Heart left ventricle (tissue), 16 donors: ENCODE data around the gene TSPAN32. TPM values are rescaled to one million over a fixed set of nuclear protein-coding genes. Genes with fewer than 3 reads are reported as not detected.

Experiments used
- ATAC-seq, 4 donors: fragments of 200-7000 bp; cut with Tn5 transposase; one replicate each; pipeline ENCODE4 v1.9.1; 2020 to 2022; ENCODE audit warnings: moderate library complexity in 4 of 4, mild to moderate bottlenecking in 3 of 4, moderate number of reproducible peaks in 1 of 4
- DNase-seq, 5 donors: peaks; one replicate each; pipeline ENCODE4 v3.0.0-alpha.2; 2020
- H3K27ac ChIP-seq, 12 donors: fragments of 200-600 bp; sonication (generic) in 4 of 12; one replicate each; pipeline versions ENCODE4 v1.5.0 to v1.8.0; 2016 to 2022; ENCODE audit warnings: mild to moderate bottlenecking in 2 of 12
- H3K27me3 ChIP-seq, 9 donors: fragments of 200-600 bp; sonication (generic) in 2 of 9; one replicate each; pipeline versions ENCODE4 v1.5.1 to v1.8.0; 2016 to 2022; ENCODE audit warnings: mild to moderate bottlenecking in 3 of 9
- H3K36me3 ChIP-seq, 9 donors: fragments of 200-600 bp; sonication (generic) in 2 of 9; one replicate each; pipeline versions ENCODE4 v1.5.0 to v1.8.0; 2018 to 2022; ENCODE audit warnings: mild to moderate bottlenecking in 2 of 9
- H3K4me1 ChIP-seq, 12 donors: fragments of 200-600 bp; sonication (generic) in 4 of 12; one replicate each; pipeline versions ENCODE4 v1.5.0 to v1.8.0; 2016 to 2022; ENCODE audit warnings: mild to moderate bottlenecking in 3 of 12
- H3K4me3 ChIP-seq, 12 donors: fragments of 200-600 bp; sonication (generic) in 4 of 12; one replicate each; pipeline versions ENCODE4 v1.5.0 to v1.8.0; 2017 to 2022; ENCODE audit warnings: mild to moderate bottlenecking in 9 of 12, moderate library complexity in 4 of 12
- H3K9me3 ChIP-seq, 12 donors: fragments of 200-600 bp; sonication (generic) in 4 of 12; one replicate each; pipeline versions ENCODE4 v1.5.0 to v1.8.0; 2016 to 2022; ENCODE audit warnings: mild to moderate bottlenecking in 1 of 12
- POLR2A ChIP-seq, 2 donors: fragments of 450-650 bp; IDR thresholded peaks; one replicate each; pipeline ENCODE4 v1.6.1; 2017; ENCODE audit warnings: antibody characterized with exemption in 2 of 2, mild to moderate bottlenecking in 2 of 2, moderate library complexity in 2 of 2
- WGBS, 4 donors: extraction: QIAGEN DNeasy Blood & Tissue Kit in 2 of 4; methylation state at CpG; one replicate each; pipeline versions ENCODE4 v1.1.5 to v1.1.7; 2013 to 2018; 5-methylcytosine and 5-hydroxymethylcytosine counted together
- intact Hi-C, 10 donors: fragments of 100-400 bp; cut with DNase I; formaldehyde crosslinking; loops; one replicate each; pipeline versions ENCODE4 v1.11.1 to v1.14.2; 2022
- polyA plus RNA-seq, 2 donors: library from polyadenylated mRNA; stranded (reverse); fragments of 200-250 nt; gene quantifications; one replicate each; pipeline ENCODE4 v1.2.3, GENCODE V29; 2013
- total RNA-seq, 9 donors: library from RNA; depleted of rRNA in 2 of 9; stranded (reverse); fragments of >200 nt in 2 of 9; fragmentation: NEBNext Ultra II Directional in 3 of 9; extraction: Animal tissue kit (Norgen Biotek cat#: 25700) in 3 of 9; gene quantifications; one replicate each; pipeline versions ENCODE4 v1.1.0 to v1.2.4, GENCODE V29; 2016 to 2023
- TF ChIP-seq, protein P1 (sequence below), 12 donors: fragments of 200-600 bp; sonication (generic) in 4 of 12; IDR thresholded peaks; one replicate each; pipeline versions ENCODE4 v1.5.0 to v1.8.0; 2018 to 2022; ENCODE audit warnings: antibody characterized with exemption in 12 of 12, mild to moderate bottlenecking in 5 of 12
- donor health status: ischemic (EF 13 %, LVEDD 7.1; RV severe dilation, severe dysfunction).
- donor health status: healthy with polysubstance abuse.
- donor health status: DM: no; HTN: yes; CAD: no.
- donor health status: DM: no; HTN: no; CAD: no.
- donor health status: ischemic (EF 25% LVEDD 6.9; RV normal size, moderate dysfunction).
- donor health status: ischemic (EF 25% LVEDD 5.7; RV mildly dilated, moderate dysfunction).
- donor health status: healthy.
- donor health status: DM: yes; HTN: yes; CAD: no.
- donor health status: ischemic (EF 35%, LVEDD 5.7; RV mildly dilated, moderate dysfunction).
- donor health status: nonischemic (EF 11% LVEDD 7.7; RV severe dilation, severe dysfunction).
- donor health status: DM: yes; HTN: yes; CAD: no.
- donor health status: PGD.
- donor health status: ischemic (EF 29% LVEDD 5.4; RV normal size, mild dysfunction).
- donor health status: nonischemic (EF 23%, LVEDD 6.1; RV moderate dilation, normal function).

TSPAN32 gene
- total and polyA plus RNA-seq, 11 donors = 3.5 to 29.5 (median 18.0) TPM

DNA sequence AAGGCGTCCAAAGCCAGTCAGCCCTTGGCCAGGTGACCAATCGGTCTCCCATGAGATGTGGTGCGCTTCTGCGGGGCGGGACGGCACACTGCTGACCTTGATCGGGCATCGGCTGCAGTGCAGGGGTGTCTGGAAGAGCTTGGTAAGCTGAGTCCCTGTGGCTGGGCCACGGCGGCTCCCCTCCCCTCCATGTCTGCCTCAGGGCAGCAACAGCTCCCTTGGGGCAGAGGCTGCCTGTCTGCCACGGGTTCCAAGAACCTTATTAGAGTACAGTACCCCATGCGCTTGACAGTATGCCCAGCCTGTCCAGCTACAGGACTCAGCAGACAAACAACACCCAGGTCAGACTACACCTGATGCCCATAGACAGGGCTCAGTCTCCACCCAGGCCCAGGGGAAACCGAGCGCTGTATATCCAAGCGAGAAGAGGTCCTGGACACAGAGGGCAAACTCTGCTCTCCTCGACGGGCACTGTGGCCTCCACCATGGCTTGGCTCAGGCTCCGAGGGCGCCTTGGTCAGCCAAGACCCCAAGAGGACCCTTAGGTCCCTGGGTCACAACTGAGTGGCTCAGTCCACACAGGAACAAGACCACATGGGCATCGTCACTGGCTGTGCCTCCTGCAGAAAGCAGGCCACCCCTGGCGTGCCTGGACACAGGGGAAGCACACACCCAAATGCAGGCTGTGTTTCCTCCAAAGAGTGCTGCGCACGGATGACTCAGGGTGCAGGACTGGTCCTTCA, 18.9 kb downstream of the TSPAN32 start:
- 81 to 91% (median 86%) methylated on average over 20 to 23 of the region's 23 CpGs for WGBS, 4 donors
- Histone ChIP-seq H3K4me3 (no peak overlapping the region), H3K27me3 (no peaks in the 10 kb centered on the region), H3K36me3 (no peaks in the 10 kb centered on the region), H3K27ac (no peak overlapping the region), H3K9me3 (peaks cover 0 to 17% (median 0%) of the 10 kb centered on the region in 12 donors), H3K4me1 (peaks cover 0 to 11% (median 5%) of the 10 kb centered on the region in 12 donors)
- intact Hi-C loops = no loop called here
- DNase-seq = no peak
- TF ChIP-seq, protein P1, sequence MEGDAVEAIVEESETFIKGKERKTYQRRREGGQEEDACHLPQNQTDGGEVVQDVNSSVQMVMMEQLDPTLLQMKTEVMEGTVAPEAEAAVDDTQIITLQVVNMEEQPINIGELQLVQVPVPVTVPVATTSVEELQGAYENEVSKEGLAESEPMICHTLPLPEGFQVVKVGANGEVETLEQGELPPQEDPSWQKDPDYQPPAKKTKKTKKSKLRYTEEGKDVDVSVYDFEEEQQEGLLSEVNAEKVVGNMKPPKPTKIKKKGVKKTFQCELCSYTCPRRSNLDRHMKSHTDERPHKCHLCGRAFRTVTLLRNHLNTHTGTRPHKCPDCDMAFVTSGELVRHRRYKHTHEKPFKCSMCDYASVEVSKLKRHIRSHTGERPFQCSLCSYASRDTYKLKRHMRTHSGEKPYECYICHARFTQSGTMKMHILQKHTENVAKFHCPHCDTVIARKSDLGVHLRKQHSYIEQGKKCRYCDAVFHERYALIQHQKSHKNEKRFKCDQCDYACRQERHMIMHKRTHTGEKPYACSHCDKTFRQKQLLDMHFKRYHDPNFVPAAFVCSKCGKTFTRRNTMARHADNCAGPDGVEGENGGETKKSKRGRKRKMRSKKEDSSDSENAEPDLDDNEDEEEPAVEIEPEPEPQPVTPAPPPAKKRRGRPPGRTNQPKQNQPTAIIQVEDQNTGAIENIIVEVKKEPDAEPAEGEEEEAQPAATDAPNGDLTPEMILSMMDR (IDR thresholded peaks at IDR 0.05) = no peak
- no peak for TF ChIP-seq POLR2A (IDR thresholded peaks at IDR 0.05)
- ATAC-seq = no peak

DNA sequence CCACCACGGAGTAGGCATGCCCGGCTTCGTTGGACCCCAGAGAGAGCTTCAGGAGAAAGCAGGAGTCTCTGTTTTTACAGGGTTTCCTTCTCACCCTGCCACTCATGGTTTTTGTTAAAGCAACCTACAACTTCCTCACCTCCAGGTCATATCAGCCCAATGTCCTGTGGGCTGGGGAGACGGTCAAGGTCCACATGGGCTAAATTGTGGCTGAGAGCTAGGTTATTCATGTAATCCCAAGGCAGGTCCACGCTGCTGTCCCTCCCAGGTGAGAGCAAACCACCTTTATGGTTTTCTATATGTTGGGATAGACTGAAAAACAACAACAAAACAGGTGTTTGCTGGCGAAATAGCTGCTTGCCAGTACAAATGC, 19.5 kb downstream of the TSPAN32 start:
- no peaks in the 10 kb centered on the region for H3K36me3 ChIP-seq
- WGBS, 4 donors = 80 to 89% (median 84%) methylated on average over 6 of the region's 6 CpGs
- no peaks in the 10 kb centered on the region for H3K27me3 ChIP-seq
- H3K9me3 ChIP-seq = peaks cover 0 to 17% (median 0%) of the 10 kb centered on the region in 12 donors
- intact Hi-C loops = no loop called here
- peaks cover 0 to 12% (median 6%) of the 10 kb centered on the region in 12 donors for H3K4me1 ChIP-seq
- no peak for TF ChIP-seq POLR2A (IDR thresholded peaks at IDR 0.05)
- TF ChIP-seq, protein P1 (IDR thresholded peaks at IDR 0.05) = no peak
- ATAC-seq (no peak), DNase-seq (no peak)
- no peak overlapping the region for H3K4me3 ChIP-seq
- no peak overlapping the region for H3K27ac ChIP-seq

DNA sequence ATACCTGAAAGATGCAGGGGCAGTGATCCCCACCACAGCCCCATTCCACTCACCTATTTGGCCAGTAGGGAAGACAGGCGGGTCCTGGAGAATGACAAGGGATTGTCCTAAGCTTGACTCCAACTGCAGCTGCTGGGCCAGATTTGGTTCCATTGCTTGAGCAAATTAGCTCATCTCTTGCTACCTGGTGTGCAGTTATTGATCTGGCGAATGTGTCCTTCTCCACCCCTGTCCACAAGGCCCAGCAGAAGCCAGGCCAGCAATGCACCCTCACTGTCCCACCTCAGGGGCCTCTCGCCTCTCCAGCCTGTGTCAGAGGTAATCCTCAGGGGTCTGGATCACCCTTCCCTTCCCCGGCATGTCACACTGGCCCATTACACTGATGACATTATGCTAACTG, 23.3 kb downstream of the TSPAN32 start:
- peaks cover 0 to 9% (median 0%) of the 10 kb centered on the region in 12 donors for H3K9me3 ChIP-seq
- H3K27ac ChIP-seq = peak overlapping the region in 6 of 12 donors; percentile 51 to 73 (median 62)
- H3K4me1 ChIP-seq = peaks cover 0 to 18% (median 6%) of the 10 kb centered on the region in 12 donors
- no peak overlapping the region for H3K4me3 ChIP-seq
- intact Hi-C loops = loop anchor here in 6 of 10 donors (5.0 kb wide), 2 partner anchors 42 to 47 kb away; no protein-coding TSS in a partner anchor
- 88 to 99% (median 98%) methylated on average over 4 of the region's 4 CpGs for WGBS, 4 donors
- DNase-seq = no peak
- TF ChIP-seq, protein P1 (IDR thresholded peaks at IDR 0.05) = no peak
- TF ChIP-seq POLR2A (IDR thresholded peaks at IDR 0.05) = no peak
- H3K27me3 ChIP-seq = no peaks in the 10 kb centered on the region
- no peak for ATAC-seq
- no peaks in the 10 kb centered on the region for H3K36me3 ChIP-seq

DNA sequence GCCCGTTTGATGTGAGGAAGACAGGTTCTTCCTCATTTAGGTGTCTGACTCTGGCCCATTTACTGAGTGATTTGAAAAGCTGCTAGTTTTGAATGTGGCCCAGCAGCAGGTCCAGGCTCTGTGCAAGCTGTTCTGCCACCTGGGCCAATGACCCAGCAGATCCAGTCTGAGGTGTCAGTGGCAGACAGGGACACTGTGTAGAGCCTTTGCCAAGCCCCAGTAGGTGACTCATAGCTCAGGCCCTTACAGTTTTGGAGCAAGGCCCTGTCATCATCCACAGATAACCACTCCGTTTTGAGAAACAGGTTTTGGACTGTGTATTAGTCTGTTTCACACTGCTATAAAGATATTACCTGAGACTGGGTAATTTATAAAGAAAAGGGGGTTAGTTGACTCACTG, 23.9 kb downstream of the TSPAN32 start:
- peak in 4 of 5 donors; percentile 64 to 85 (median 74) for DNase-seq

More for the DNA sequence above, 23.9 kb downstream of the TSPAN32 start:
- Histone ChIP-seq H3K27me3 (no peaks in the 10 kb centered on the region), H3K4me3 (no peak overlapping the region), H3K27ac (peak overlapping the region in 8 of 12 donors; percentile 25 to 73 (median 60)), H3K9me3 (peaks cover 0 to 9% (median 0%) of the 10 kb centered on the region in 12 donors), H3K4me1 (peaks cover 0 to 18% (median 6%) of the 10 kb centered on the region in 12 donors), H3K36me3 (no peaks in the 10 kb centered on the region)
- 36 to 50% (median 47%) methylated on average over 2 of the region's 2 CpGs for WGBS, 4 donors
- TF ChIP-seq, protein P1 (IDR thresholded peaks at IDR 0.05) = no peak
- TF ChIP-seq POLR2A (IDR thresholded peaks at IDR 0.05) = no peak
- intact Hi-C loops = loop anchor here in 6 of 10 donors (5.0 kb wide), 2 partner anchors 42 to 47 kb away; no protein-coding TSS in a partner anchor
- ATAC-seq = peak; percentile 96 to 99 (median 98)
